ENCODE results near the gene SCGB2B2.

GRCh38 chr19:34667349-34668076 is 9.4 kb downstream of the SCGB2B2 start:
- no peak for TF ChIP-seq CTCF (IDR thresholded peaks at IDR 0.05; ENCODE audit: insufficient read depth, low read length, poor library complexity, severe bottlenecking)
- TF ChIP-seq EZH2phosphoT487 (conservative IDR thresholded peaks at IDR 0.05; ENCODE audit: low read length) = no peak
